A673 (cell line): ENCODE results near the gene VTA1.

Experiments
- CTCF ChIP-seq: fragments of 300-800, 200-600 bp; sonication (generic); conservative IDR thresholded peaks from 2 replicates; pipeline ENCODE4 v1.5.1; 2017; ENCODE audit warnings: low read depth, mild to moderate bottlenecking, antibody characterized with exemption, low read length, moderate library complexity, mixed read lengths
- EZH2 ChIP-seq: fragments of 200-600 bp; sonication (generic); IDR thresholded peaks from 2 replicates; pipeline ENCODE4 v1.6.1; 2017; ENCODE audit warnings: borderline replicate concordance, low read depth, mild to moderate bottlenecking, mixed read lengths, antibody characterized with exemption, low read length; ENCODE audit not compliant: poor library complexity, severe bottlenecking

GRCh38 chr6:142162780-142163179, 15.7 kb downstream of the VTA1 start:
- no peak for TF ChIP-seq CTCF
- no peak for TF ChIP-seq EZH2
